OCI-LY7 (cell line): ENCODE measurements around the gene VPS13D. TPM values are rescaled to one million over a fixed set of nuclear protein-coding genes. Genes with fewer than 3 reads are reported as not detected.

Experiments
- BruUV-seq: library from RNA; stranded (reverse); fragments of 400-500 nt; replicated peaks from 2 replicates; lab custom pipeline; 2021; lab: Mats Ljungman, UMichigan
- CTCF ChIA-PET: fragments of 300-600 bp; sonication (Branson Sonifier 250); formaldehyde crosslinking; loops from one replicate; lab custom pipeline; 2022; ENCODE audit warnings: antibody characterized with exemption; ENCODE audit not compliant: unreplicated experiment; lab: Charles Lee
- POLR2A ChIA-PET: fragments of 300-600 bp; sonication (Branson Sonifier 250); formaldehyde crosslinking; loops from one replicate; lab custom pipeline; 2022; ENCODE audit warnings: antibody characterized with exemption; lab: Charles Lee
- DNase-seq: peaks from one replicate; pipeline ENCODE4 v3.0.0-alpha.2; 2015; ENCODE audit warnings: low spot score
- H2AFZ ChIP-seq: fragments of 200-600 bp; sonication (generic), shearing (Covaris generic); 2 replicates; pipeline ENCODE4 v1.6.1; 2014; ENCODE audit warnings: mild to moderate bottlenecking, antibody characterized with exemption, low read length, moderate library complexity
- H3K27ac ChIP-seq: fragments of 200-600 bp; sonication (generic); 2 replicates; pipeline ENCODE4 v1.5.1; 2014; ENCODE audit warnings: mixed run types, low read depth, mild to moderate bottlenecking, moderate library complexity, low read length, inconsistent platforms; ENCODE audit not compliant: poor library complexity, severe bottlenecking
- H3K36me3 ChIP-seq: fragments of 200-600 bp; sonication (generic); 2 replicates; pipeline ENCODE4 v1.6.1; 2014; ENCODE audit warnings: mild to moderate bottlenecking, antibody characterized with exemption, low read length, moderate library complexity, mixed read lengths; ENCODE audit not compliant: insufficient read depth
- H3K4me1 ChIP-seq: fragments of 200-600 bp; sonication (generic); 2 replicates; pipeline ENCODE4 v1.5.1; 2014; ENCODE audit warnings: mild to moderate bottlenecking, low read length; ENCODE audit not compliant: insufficient read depth, poor library complexity, severe bottlenecking
- H3K4me2 ChIP-seq: fragments of 200-600 bp; sonication (generic); 2 replicates; pipeline ENCODE4 v1.6.1; 2014; ENCODE audit warnings: mild to moderate bottlenecking, low read length
- H3K4me3 ChIP-seq: fragments of 200-600 bp; sonication (generic); 2 replicates; pipeline ENCODE4 v1.5.1; 2014; ENCODE audit warnings: mild to moderate bottlenecking, low read depth, low read length; ENCODE audit not compliant: poor library complexity, severe bottlenecking
- H3K79me2 ChIP-seq: fragments of 200-600 bp; sonication (generic); 2 replicates; pipeline ENCODE4 v1.6.1; 2016; ENCODE audit warnings: low read depth, mild to moderate bottlenecking, low read length, moderate library complexity, mixed read lengths; ENCODE audit not compliant: insufficient read depth
- H3K9me2 ChIP-seq: fragments of 200-600 bp; sonication (generic); 2 replicates; pipeline ENCODE4 v1.6.1; 2016; ENCODE audit warnings: mild to moderate bottlenecking, low read length, mixed read lengths; ENCODE audit not compliant: insufficient read depth
- H3K9me3 ChIP-seq: fragments of 200-600 bp; sonication (generic); 2 replicates; pipeline ENCODE4 v1.6.1; 2014; ENCODE audit warnings: mild to moderate bottlenecking, mixed run types, low read length, mixed read lengths
- H4K20me1 ChIP-seq: fragments of 200-600 bp; sonication (generic); 2 replicates; pipeline ENCODE4 v1.6.1; 2014; ENCODE audit warnings: mild to moderate bottlenecking, antibody characterized with exemption, low read length, moderate library complexity, mixed read lengths; ENCODE audit not compliant: insufficient read depth
- CTCF ChIP-seq: fragments of 200-600 bp; sonication (generic); conservative IDR thresholded peaks from 2 replicates; pipeline ENCODE4 v1.5.1; 2014; ENCODE audit warnings: mild to moderate bottlenecking, antibody characterized with exemption, low read length, moderate library complexity, mixed read lengths
- EZH2phosphoT487 ChIP-seq: fragments of 200-600 bp; sonication (generic); IDR thresholded peaks from 2 replicates; pipeline ENCODE4 v1.6.1; 2018; ENCODE audit warnings: low read depth, borderline replicate concordance, mild to moderate bottlenecking, mixed run types, antibody characterized with exemption, low read length, moderate library complexity, mixed read lengths
- intact Hi-C: fragments of 100-400 bp; cut with micrococcal nuclease; formaldehyde crosslinking; loops from one replicate; pipeline ENCODE4 v1.10.0; 2022; ENCODE audit not compliant: unreplicated experiment
- total RNA-seq, 2 experiments: library from RNA; depleted of rRNA in 1 of 2; stranded (reverse); fragments of >200 nt in 1 of 2; shearing (Covaris generic) in 1 of 2; gene quantifications; 2 replicates each; pipeline ENCODE4 v1.2.3, GENCODE V29; 2014 to 2022

The VPS13D gene
- total RNA-seq, 2 experiments from 2014 or later: 23.9 to 39.2 TPM

- intact Hi-C loops: no loop called here
- H3K79me2 ChIP-seq: no peaks in the 10 kb centered on the region
Measured at GRCh38 chr1:12460121-12460520, 230.3 kb downstream of the VPS13D start.

GRCh38 chr1:12460911-12461621 is 231.2 kb downstream of the VPS13D start:
- Histone ChIP-seq H3K4me1 (no peaks in the 10 kb centered on the region), H3K4me3 (no peak overlapping the region), H4K20me1 (no peaks in the 10 kb centered on the region), H3K9me3 (no peaks in the 10 kb centered on the region), H3K4me2 (no peak overlapping the region), H3K36me3 (peaks cover 10% of the 10 kb centered on the region; the same call in 1 of the 2 replicates), H3K9me2 (no peaks in the 10 kb centered on the region), H2AFZ (no peak overlapping the region), H3K27ac (no peak overlapping the region), H3K79me2 (no peaks in the 10 kb centered on the region)
- BruUV-seq: no TSS peak
- POLR2A ChIA-PET: no interaction called here
- no peak for DNase-seq
- intact Hi-C loops: no loop called here
- no peak for TF ChIP-seq EZH2phosphoT487
- no peak for TF ChIP-seq CTCF
- CTCF ChIA-PET: no interaction called here

More at GRCh38 chr1:12460121-12460520, 230.3 kb downstream of the VPS13D start:
- Histone ChIP-seq H3K9me3 (no peaks in the 10 kb centered on the region), H3K4me2 (no peak overlapping the region), H3K4me1 (no peaks in the 10 kb centered on the region), H3K9me2 (no peaks in the 10 kb centered on the region), H2AFZ (no peak overlapping the region), H3K27ac (no peak overlapping the region), H3K36me3 (peaks cover 10% of the 10 kb centered on the region; the same call in 1 of the 2 replicates), H4K20me1 (no peaks in the 10 kb centered on the region), H3K4me3 (no peak overlapping the region)
- ChIA-PET POLR2A (no interaction called here), CTCF (no interaction called here)
- BruUV-seq: no TSS peak
- no peak for DNase-seq
- no peak for TF ChIP-seq EZH2phosphoT487
- TF ChIP-seq CTCF: no peak

- H3K79me2 ChIP-seq: no peaks in the 10 kb centered on the region
- no peak for TF ChIP-seq CTCF
- TF ChIP-seq EZH2phosphoT487: no peak
- H3K4me2 ChIP-seq: no peak overlapping the region
- ChIA-PET POLR2A (interaction anchor here (1.1 kb wide), 1 partner anchor 160 kb away, joined by 4 read pairs; no protein-coding TSS in a partner anchor), CTCF (no interaction called here)
- no peaks in the 10 kb centered on the region for H3K9me3 ChIP-seq
- H3K9me2 ChIP-seq: no peaks in the 10 kb centered on the region
- no peaks in the 10 kb centered on the region for H3K4me1 ChIP-seq
- no peak overlapping the region for H3K27ac ChIP-seq
- no peak for DNase-seq
- H3K4me3 ChIP-seq: no peak overlapping the region
- H2AFZ ChIP-seq: no peak overlapping the region
- H4K20me1 ChIP-seq: no peaks in the 10 kb centered on the region
- no TSS peak for BruUV-seq
- intact Hi-C loops: no loop called here
- peaks cover 10% of the 10 kb centered on the region; the same call in 1 of the 2 replicates for H3K36me3 ChIP-seq
Measured at GRCh38 chr1:12461754-12462153, 231.9 kb downstream of the VPS13D start.
